Measurements from ENCODE around the gene UBAP1. TPM values are rescaled to one million over a fixed set of nuclear protein-coding genes. Genes with fewer than 3 reads are reported as not detected.
A peak's percentile ranks its signal among the peaks of the same experiment; 100 is the strongest.
"Not testable (repeated sequence)": the region's sequence is repeated elsewhere in the genome, so short reads cannot be mapped to it uniquely, and the experiment has no call there.

The UBAP1 gene
- total RNA-seq, 1 donor from 2014 or later = 37.6 TPM

DNA sequence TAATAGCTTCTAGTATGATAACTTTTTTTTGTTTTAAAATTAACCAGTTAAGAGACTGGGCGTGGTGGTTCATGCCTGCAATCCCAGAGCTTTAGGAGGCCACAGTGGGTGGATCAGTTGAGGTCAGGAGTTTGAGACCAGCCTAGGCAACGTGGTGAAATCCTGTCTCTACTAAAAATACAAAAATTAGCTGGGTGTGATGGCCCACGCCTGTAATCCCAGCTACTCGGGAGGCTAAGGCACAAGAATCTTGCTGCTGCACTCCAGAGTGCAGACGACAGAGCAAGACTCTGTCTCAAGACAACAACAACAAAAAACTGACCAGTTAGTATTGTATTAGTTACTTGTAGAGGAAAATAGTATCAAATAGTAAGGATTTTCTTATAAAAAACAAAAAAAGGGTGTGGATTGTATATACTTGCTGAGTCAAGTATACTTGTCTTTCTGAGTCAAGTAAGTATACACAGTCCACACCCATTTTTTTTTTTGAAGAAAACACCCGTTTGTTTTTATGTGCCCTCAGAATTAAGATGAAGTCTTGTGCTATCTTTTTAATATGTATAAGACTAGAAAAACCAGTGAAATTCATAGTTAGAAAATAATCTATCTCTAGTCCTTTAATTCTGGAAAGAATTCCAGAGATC, 25.3 kb downstream of the UBAP1 start:
- Histone ChIP-seq H3K4me3 (no peak overlapping the region), H3K36me3 (peaks cover 11% of the 10 kb centered on the region), H3K27me3 (ENCODE audit: low read depth) (no peaks in the 10 kb centered on the region), H3K27ac (replicated peaks) (peak overlapping the region; percentile 54), H3K9me3 (replicated peaks) (no peaks in the 10 kb centered on the region), H3K4me1 (peaks cover 62% of the 10 kb centered on the region)
- DNase-seq = no peak
- intact Hi-C loops (cut with micrococcal nuclease) = no loop called here
- TF ChIP-seq, protein P1, sequence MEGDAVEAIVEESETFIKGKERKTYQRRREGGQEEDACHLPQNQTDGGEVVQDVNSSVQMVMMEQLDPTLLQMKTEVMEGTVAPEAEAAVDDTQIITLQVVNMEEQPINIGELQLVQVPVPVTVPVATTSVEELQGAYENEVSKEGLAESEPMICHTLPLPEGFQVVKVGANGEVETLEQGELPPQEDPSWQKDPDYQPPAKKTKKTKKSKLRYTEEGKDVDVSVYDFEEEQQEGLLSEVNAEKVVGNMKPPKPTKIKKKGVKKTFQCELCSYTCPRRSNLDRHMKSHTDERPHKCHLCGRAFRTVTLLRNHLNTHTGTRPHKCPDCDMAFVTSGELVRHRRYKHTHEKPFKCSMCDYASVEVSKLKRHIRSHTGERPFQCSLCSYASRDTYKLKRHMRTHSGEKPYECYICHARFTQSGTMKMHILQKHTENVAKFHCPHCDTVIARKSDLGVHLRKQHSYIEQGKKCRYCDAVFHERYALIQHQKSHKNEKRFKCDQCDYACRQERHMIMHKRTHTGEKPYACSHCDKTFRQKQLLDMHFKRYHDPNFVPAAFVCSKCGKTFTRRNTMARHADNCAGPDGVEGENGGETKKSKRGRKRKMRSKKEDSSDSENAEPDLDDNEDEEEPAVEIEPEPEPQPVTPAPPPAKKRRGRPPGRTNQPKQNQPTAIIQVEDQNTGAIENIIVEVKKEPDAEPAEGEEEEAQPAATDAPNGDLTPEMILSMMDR (IDR thresholded peaks at IDR 0.05; ENCODE audit: borderline replicate concordance) = no peak

GRCh38 chr9:34205102-34205501, 26.3 kb downstream of the UBAP1 start:
- intact Hi-C loops (cut with micrococcal nuclease) = no loop called here

GRCh38 chr9:34206561-34206960, 27.7 kb downstream of the UBAP1 start:
- H3K36me3 ChIP-seq = peaks cover 1% of the 10 kb centered on the region
- no peaks in the 10 kb centered on the region for H3K9me3 ChIP-seq (replicated peaks)
- peaks cover 47% of the 10 kb centered on the region for H3K4me1 ChIP-seq
- TF ChIP-seq, protein P1 (IDR thresholded peaks at IDR 0.05; ENCODE audit: borderline replicate concordance) = no peak
- H3K4me3 ChIP-seq = no peak overlapping the region
- H3K27ac ChIP-seq (replicated peaks) = no peak overlapping the region
- DNase-seq = no peak
- intact Hi-C loops (cut with micrococcal nuclease) = no loop called here
- no peaks in the 10 kb centered on the region for H3K27me3 ChIP-seq (ENCODE audit: low read depth)

More at GRCh38 chr9:34205102-34205501, 26.3 kb downstream of the UBAP1 start:
- TF ChIP-seq, protein P1 (IDR thresholded peaks at IDR 0.05; ENCODE audit: borderline replicate concordance) = no peak
- Histone ChIP-seq H3K9me3 (replicated peaks) (no peaks in the 10 kb centered on the region), H3K27me3 (ENCODE audit: low read depth) (no peaks in the 10 kb centered on the region), H3K4me3 (no peak overlapping the region), H3K4me1 (peaks cover 55% of the 10 kb centered on the region), H3K36me3 (peaks cover 11% of the 10 kb centered on the region), H3K27ac (replicated peaks) (peak overlapping the region; percentile 54)
- no peak for DNase-seq

GRCh38 chr9:34211395-34211794, 32.6 kb downstream of the UBAP1 start:
- H3K36me3 ChIP-seq = no peaks in the 10 kb centered on the region
- intact Hi-C loops (cut with micrococcal nuclease) = no loop called here
- H3K27me3 ChIP-seq (ENCODE audit: low read depth) = no peaks in the 10 kb centered on the region
- no peak overlapping the region for H3K27ac ChIP-seq (replicated peaks)
- no peak for DNase-seq
- TF ChIP-seq, protein P1 (IDR thresholded peaks at IDR 0.05; ENCODE audit: borderline replicate concordance) = no peak
- no peaks in the 10 kb centered on the region for H3K9me3 ChIP-seq (replicated peaks)
- H3K4me1 ChIP-seq = peaks cover 15% of the 10 kb centered on the region
- H3K4me3 ChIP-seq = no peak overlapping the region

DNA sequence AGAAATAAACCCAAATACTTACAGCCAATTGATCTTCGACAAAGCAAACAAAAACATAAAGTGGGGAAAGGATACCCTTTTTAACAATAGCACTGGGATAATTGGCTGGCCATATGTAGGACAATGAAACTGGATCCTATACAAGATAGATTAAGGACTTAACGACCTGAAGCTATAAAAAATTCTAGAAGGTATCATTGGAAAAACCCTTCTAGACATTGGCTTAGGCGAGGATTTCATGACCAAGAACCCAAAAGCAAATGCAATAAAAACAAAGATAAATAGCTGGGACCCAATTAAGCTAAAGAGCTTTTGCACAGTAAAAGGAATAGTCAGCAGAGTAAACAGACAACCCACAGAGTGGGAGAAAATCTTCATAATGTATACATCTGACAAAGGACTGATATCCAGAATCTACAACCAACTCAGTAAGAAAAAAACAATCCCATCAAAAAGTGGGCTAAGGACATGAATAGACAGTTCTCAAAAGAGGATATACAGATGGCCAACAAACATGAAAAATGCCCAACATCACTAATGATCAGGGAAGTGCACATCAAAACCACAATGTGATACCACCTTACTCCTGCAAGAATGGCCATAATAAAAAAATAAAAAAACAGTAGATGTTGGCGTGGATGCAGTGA, 35.6 kb downstream of the UBAP1 start:
- H3K9me3 ChIP-seq (replicated peaks); DNase-seq; H3K36me3 ChIP-seq; H3K4me3 ChIP-seq; H3K27ac ChIP-seq (replicated peaks); intact Hi-C loops (cut with micrococcal nuclease); H3K27me3 ChIP-seq (ENCODE audit: low read depth): not testable (repeated sequence)
- H3K4me1 ChIP-seq = peaks cover 13% of the 10 kb centered on the region

DNA sequence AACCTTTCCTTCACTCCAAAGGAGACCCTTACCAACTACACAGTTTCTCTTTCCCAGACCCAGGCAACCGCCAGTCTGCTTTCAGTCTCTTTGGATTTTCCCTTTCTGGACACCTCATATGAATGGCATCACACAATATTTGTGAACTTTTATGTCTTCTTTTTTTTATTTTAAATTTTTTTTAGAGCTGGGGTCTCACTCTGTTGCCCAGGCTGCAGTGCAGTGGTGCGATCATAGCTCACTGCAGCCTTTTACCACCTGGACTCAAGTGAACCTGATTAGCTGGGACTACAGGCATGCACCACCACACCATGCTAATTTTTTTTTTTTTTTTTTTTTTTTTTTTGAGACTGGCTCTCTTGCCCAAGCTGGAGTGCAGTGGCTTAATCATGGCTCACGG, 37.5 kb downstream of the UBAP1 start:
- Histone ChIP-seq H3K27me3 (ENCODE audit: low read depth) (no peaks in the 10 kb centered on the region), H3K27ac (replicated peaks) (no peak overlapping the region), H3K36me3 (no peaks in the 10 kb centered on the region), H3K9me3 (replicated peaks) (no peaks in the 10 kb centered on the region), H3K4me3 (no peak overlapping the region), H3K4me1 (peaks cover 9% of the 10 kb centered on the region)
- no peak for DNase-seq
- TF ChIP-seq, protein P1 (IDR thresholded peaks at IDR 0.05; ENCODE audit: borderline replicate concordance) = no peak
- intact Hi-C loops (cut with micrococcal nuclease) = no loop called here

- H3K27me3 ChIP-seq (ENCODE audit: low read depth); intact Hi-C loops (cut with micrococcal nuclease); H3K9me3 ChIP-seq (replicated peaks); DNase-seq; H3K36me3 ChIP-seq; H3K4me3 ChIP-seq; H3K27ac ChIP-seq (replicated peaks): not testable (repeated sequence)
- peaks cover 12% of the 10 kb centered on the region for H3K4me1 ChIP-seq
Observed at GRCh38 chr9:34217015-34217414, 38.2 kb downstream of the UBAP1 start.

All from left ventricle myocardium inferior (tissue), 1 donor.